Uterus (tissue), 2 donors: ENCODE results near the gene NDUFA13.

ENCODE experiments used
- POLR2A ChIP-seq, 2 donors: fragments of 450-650 bp; IDR thresholded peaks; one replicate each; pipeline ENCODE4 v1.6.1; 2016; ENCODE audit warnings: antibody characterized with exemption in 2 of 2, mild to moderate bottlenecking in 1 of 2, moderate library complexity in 1 of 2
- TF ChIP-seq, protein P1 (sequence below), 4 experiments: fragments of 200-600 bp in 2 of 4; fragments of 450-650 bp in 2 of 4; sonication (generic) in 2 of 4; IDR thresholded peaks; one replicate each; pipeline ENCODE4 v1.5.1; 2016 to 2019; ENCODE audit warnings: antibody characterized with exemption in 4 of 4, mild to moderate bottlenecking in 2 of 4, moderate library complexity in 1 of 4

DNA sequence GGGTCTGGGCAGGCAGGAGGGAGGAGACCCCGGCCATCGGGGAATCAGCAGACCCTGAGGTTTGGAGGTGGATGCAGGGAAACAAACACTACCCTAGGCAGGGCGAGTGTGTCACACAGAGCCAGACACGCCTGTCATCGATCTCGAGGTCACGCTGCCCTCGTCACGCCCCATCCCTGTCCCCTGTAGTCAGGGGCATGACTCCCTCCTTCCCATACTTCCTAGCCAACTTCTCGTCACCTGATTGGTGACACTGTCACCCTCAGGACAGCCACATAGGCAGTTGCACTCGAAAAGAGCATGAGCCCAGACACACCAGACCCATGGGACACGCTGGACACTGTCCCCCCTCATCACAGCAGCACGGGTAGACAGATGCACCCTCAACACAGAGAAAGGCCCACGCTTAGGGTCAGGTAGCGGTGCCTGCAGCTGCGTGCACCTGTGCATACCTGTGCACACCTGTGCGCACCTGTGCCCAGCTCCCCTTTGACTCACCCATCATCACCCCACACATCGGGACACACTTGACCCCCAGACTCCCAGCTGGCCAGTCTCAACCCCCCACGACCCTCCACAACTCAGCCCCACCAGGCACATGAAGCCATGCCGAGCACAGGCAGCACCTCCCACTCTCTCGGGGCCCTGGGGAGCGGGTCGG, 33.9 kb downstream of the NDUFA13 start:
- TF ChIP-seq, protein P1, sequence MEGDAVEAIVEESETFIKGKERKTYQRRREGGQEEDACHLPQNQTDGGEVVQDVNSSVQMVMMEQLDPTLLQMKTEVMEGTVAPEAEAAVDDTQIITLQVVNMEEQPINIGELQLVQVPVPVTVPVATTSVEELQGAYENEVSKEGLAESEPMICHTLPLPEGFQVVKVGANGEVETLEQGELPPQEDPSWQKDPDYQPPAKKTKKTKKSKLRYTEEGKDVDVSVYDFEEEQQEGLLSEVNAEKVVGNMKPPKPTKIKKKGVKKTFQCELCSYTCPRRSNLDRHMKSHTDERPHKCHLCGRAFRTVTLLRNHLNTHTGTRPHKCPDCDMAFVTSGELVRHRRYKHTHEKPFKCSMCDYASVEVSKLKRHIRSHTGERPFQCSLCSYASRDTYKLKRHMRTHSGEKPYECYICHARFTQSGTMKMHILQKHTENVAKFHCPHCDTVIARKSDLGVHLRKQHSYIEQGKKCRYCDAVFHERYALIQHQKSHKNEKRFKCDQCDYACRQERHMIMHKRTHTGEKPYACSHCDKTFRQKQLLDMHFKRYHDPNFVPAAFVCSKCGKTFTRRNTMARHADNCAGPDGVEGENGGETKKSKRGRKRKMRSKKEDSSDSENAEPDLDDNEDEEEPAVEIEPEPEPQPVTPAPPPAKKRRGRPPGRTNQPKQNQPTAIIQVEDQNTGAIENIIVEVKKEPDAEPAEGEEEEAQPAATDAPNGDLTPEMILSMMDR (IDR thresholded peaks at IDR 0.05), result no peak
- no peak for TF ChIP-seq POLR2A (IDR thresholded peaks at IDR 0.05)
